ENCODE results near the gene DNAI4. TPM values are rescaled to one million over a fixed set of nuclear protein-coding genes. Genes with fewer than 3 reads are reported as not detected.
"Not testable (repeated sequence)": the region's sequence is repeated elsewhere in the genome, so short reads cannot be mapped to it uniquely, and the experiment has no call there.

Gene DNAI4
- 1.6 and 3.8 TPM in 2 replicates for total RNA-seq (2014; rRNA removed; shearing (Covaris generic))

- Histone ChIP-seq H3K4me3 (ENCODE audit: insufficient read depth, low read depth, low read length) (peak within 1 kb of the TSS; percentile 74), H3K27me3 (ENCODE audit: control insufficient read depth, insufficient read depth, low read length) (no peaks in the 10 kb centered on the region)
- DNase-seq = peak; percentile 97
Observed at GRCh38 chr1:66924756-66925557, at the start of gene DNAI4, which contains the start of gene MIER1. DNAI4 (minus strand) TSS chr1:66924856; CDS start chr1:66924831, 25 bp downstream. MIER1 (plus strand) TSS chr1:66924990; CDS start chr1:66925029, 39 bp downstream.

GRCh38 chr1:66968574-66968973 is 43.9 kb upstream of the DNAI4 start:
- no peak for DNase-seq
- no peaks in the 10 kb centered on the region for H3K27me3 ChIP-seq (ENCODE audit: control insufficient read depth, insufficient read depth, low read length)
- H3K4me3 ChIP-seq (ENCODE audit: insufficient read depth, low read depth, low read length) = no peak overlapping the region
- H3K36me3 ChIP-seq (replicated peaks; ENCODE audit: control insufficient read depth, insufficient read depth, low read length) = peaks cover 1% of the 10 kb centered on the region; the same call in 1 of the 2 replicates

More at GRCh38 chr1:66924756-66925557, at the start of gene DNAI4, which contains the start of gene MIER1:
- no peaks in the 10 kb centered on the region for H3K36me3 ChIP-seq (replicated peaks; ENCODE audit: control insufficient read depth, insufficient read depth, low read length)

GRCh38 chr1:66966188-66966873 is 41.7 kb upstream of the DNAI4 start:
- not testable (repeated sequence) for H3K36me3 ChIP-seq (replicated peaks; ENCODE audit: control insufficient read depth, insufficient read depth, low read length); H3K4me3 ChIP-seq (ENCODE audit: insufficient read depth, low read depth, low read length); H3K27me3 ChIP-seq (ENCODE audit: control insufficient read depth, insufficient read depth, low read length); DNase-seq

- no peak overlapping the region for H3K4me3 ChIP-seq (ENCODE audit: insufficient read depth, low read depth, low read length)
- H3K36me3 ChIP-seq (replicated peaks; ENCODE audit: control insufficient read depth, insufficient read depth, low read length) = no peaks in the 10 kb centered on the region; the same call in none of the 2 replicates
- no peak for DNase-seq
- no peaks in the 10 kb centered on the region for H3K27me3 ChIP-seq (ENCODE audit: control insufficient read depth, insufficient read depth, low read length)
Observed at GRCh38 chr1:66957938-66958337, 33.3 kb upstream of the DNAI4 start.

GRCh38 chr1:66954208-66954607 is 29.6 kb upstream of the DNAI4 start:
- H3K4me3 ChIP-seq (ENCODE audit: insufficient read depth, low read depth, low read length) = no peak overlapping the region
- no peaks in the 10 kb centered on the region; the same call in 1 of the 2 replicates for H3K36me3 ChIP-seq (replicated peaks; ENCODE audit: control insufficient read depth, insufficient read depth, low read length)
- H3K27me3 ChIP-seq (ENCODE audit: control insufficient read depth, insufficient read depth, low read length) = no peaks in the 10 kb centered on the region
- DNase-seq = no peak

GRCh38 chr1:66951513-66951912 is 26.9 kb upstream of the DNAI4 start:
- no peak for DNase-seq
- peaks cover 7% of the 10 kb centered on the region for H3K36me3 ChIP-seq (replicated peaks; ENCODE audit: control insufficient read depth, insufficient read depth, low read length)
- no peaks in the 10 kb centered on the region for H3K27me3 ChIP-seq (ENCODE audit: control insufficient read depth, insufficient read depth, low read length)
- no peak overlapping the region for H3K4me3 ChIP-seq (ENCODE audit: insufficient read depth, low read depth, low read length)

- H3K36me3 ChIP-seq (replicated peaks; ENCODE audit: control insufficient read depth, insufficient read depth, low read length) = peaks cover 7% of the 10 kb centered on the region
- no peaks in the 10 kb centered on the region for H3K27me3 ChIP-seq (ENCODE audit: control insufficient read depth, insufficient read depth, low read length)
- DNase-seq = no peak
- no peak overlapping the region for H3K4me3 ChIP-seq (ENCODE audit: insufficient read depth, low read depth, low read length)
Observed at GRCh38 chr1:66947267-66947666, 22.6 kb upstream of the DNAI4 start.

- no peak for DNase-seq
- no peaks in the 10 kb centered on the region for H3K27me3 ChIP-seq (ENCODE audit: control insufficient read depth, insufficient read depth, low read length)
- no peak overlapping the region for H3K4me3 ChIP-seq (ENCODE audit: insufficient read depth, low read depth, low read length)
- peaks cover 7% of the 10 kb centered on the region for H3K36me3 ChIP-seq (replicated peaks; ENCODE audit: control insufficient read depth, insufficient read depth, low read length)
Observed at GRCh38 chr1:66945316-66945715, 20.7 kb upstream of the DNAI4 start.

- no peak overlapping the region for H3K4me3 ChIP-seq (ENCODE audit: insufficient read depth, low read depth, low read length)
- no peaks in the 10 kb centered on the region for H3K27me3 ChIP-seq (ENCODE audit: control insufficient read depth, insufficient read depth, low read length)
- no peak for DNase-seq
- peaks cover 7% of the 10 kb centered on the region for H3K36me3 ChIP-seq (replicated peaks; ENCODE audit: control insufficient read depth, insufficient read depth, low read length)
Observed at GRCh38 chr1:66944330-66945274, 19.9 kb upstream of the DNAI4 start.

- Histone ChIP-seq H3K4me3 (ENCODE audit: insufficient read depth, low read depth, low read length) (no peak overlapping the region), H3K27me3 (ENCODE audit: control insufficient read depth, insufficient read depth, low read length) (no peaks in the 10 kb centered on the region), H3K36me3 (replicated peaks; ENCODE audit: control insufficient read depth, insufficient read depth, low read length) (peaks cover 6% of the 10 kb centered on the region)
- DNase-seq = no peak
Observed at GRCh38 chr1:66943361-66943969, 18.8 kb upstream of the DNAI4 start.

GRCh38 chr1:66940981-66941380 is 16.3 kb upstream of the DNAI4 start:
- Histone ChIP-seq H3K36me3 (replicated peaks; ENCODE audit: control insufficient read depth, insufficient read depth, low read length) (no peaks in the 10 kb centered on the region; the same call in none of the 2 replicates), H3K4me3 (ENCODE audit: insufficient read depth, low read depth, low read length) (no peak overlapping the region), H3K27me3 (ENCODE audit: control insufficient read depth, insufficient read depth, low read length) (no peaks in the 10 kb centered on the region)
- DNase-seq = no peak

GRCh38 chr1:66938613-66939012 is 14.0 kb upstream of the DNAI4 start:
- no peak for DNase-seq
- Histone ChIP-seq H3K4me3 (ENCODE audit: insufficient read depth, low read depth, low read length) (no peak overlapping the region), H3K27me3 (ENCODE audit: control insufficient read depth, insufficient read depth, low read length) (no peaks in the 10 kb centered on the region)

GRCh38 chr1:66937529-66938234 is 13.0 kb upstream of the DNAI4 start:
- DNase-seq = no peak
- Histone ChIP-seq H3K4me3 (ENCODE audit: insufficient read depth, low read depth, low read length) (no peak overlapping the region), H3K27me3 (ENCODE audit: control insufficient read depth, insufficient read depth, low read length) (no peaks in the 10 kb centered on the region), H3K36me3 (replicated peaks; ENCODE audit: control insufficient read depth, insufficient read depth, low read length) (no peaks in the 10 kb centered on the region)

More at GRCh38 chr1:66938613-66939012, 14.0 kb upstream of the DNAI4 start:
- no peaks in the 10 kb centered on the region for H3K36me3 ChIP-seq (replicated peaks; ENCODE audit: control insufficient read depth, insufficient read depth, low read length)

Measured in H7 (cell line).